Stimulated activated CD8-positive, alpha-beta memory T cell treated with anti-CD3 and anti-CD28 coated beads, Interleukin-2, amount 100 ng/mL, for 48 hours (primary cell): ENCODE data around the gene BCL11B.

ENCODE experiments used
- DNase-seq, 2 donors: peaks; one replicate each; pipeline ENCODE4 v3.0.0-alpha.2; 2020; ENCODE audit warnings: low read depth in 2 of 2

The BCL11B gene

DNA sequence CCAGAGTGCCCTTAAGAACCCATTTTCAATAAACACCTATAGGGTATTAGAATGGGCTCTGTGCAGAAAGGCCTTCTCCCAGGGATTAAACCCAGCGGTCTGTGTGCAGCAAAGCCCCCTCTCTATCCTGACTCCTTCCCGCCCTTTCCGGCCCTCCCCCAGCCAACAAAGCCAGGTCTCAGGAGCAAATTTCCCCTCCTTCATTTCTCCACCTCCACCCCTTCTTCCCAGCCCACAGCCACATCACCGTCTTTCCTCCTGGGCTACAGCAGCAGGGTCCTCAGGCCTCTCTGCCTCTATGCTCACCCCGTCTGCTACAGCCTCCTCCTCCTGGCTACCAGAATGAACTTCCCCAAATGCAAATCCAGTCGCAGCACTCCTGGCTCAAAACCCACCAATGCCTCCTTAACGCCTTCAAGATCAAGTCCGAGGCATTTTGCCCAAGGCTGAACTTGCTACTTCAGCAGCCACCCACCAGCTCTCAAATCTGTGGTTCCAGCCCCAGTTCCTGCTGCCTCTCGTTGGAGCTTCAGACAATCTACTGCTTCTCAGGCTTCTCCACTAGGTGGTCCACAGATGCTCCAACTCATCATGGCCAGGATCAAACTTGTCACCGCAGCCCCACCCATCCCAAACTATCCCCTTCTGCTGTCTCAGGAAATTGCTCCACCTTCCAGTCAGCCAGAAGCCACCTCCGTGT is 134.8 kb downstream of the BCL11B start:
- no peak for DNase-seq

GRCh38 chr14:99136401-99136800 is 135.6 kb downstream of the BCL11B start:
- DNase-seq, result no peak

GRCh38 chr14:99136047-99136400 is 136.0 kb downstream of the BCL11B start:
- DNase-seq, result no peak

- DNase-seq, result no peak
These were observed 137.4 kb downstream of the BCL11B start for GRCh38 chr14:99134516-99135046.

GRCh38 chr14:99133636-99134515 is 138.1 kb downstream of the BCL11B start:
- DNase-seq, result no peak

DNA sequence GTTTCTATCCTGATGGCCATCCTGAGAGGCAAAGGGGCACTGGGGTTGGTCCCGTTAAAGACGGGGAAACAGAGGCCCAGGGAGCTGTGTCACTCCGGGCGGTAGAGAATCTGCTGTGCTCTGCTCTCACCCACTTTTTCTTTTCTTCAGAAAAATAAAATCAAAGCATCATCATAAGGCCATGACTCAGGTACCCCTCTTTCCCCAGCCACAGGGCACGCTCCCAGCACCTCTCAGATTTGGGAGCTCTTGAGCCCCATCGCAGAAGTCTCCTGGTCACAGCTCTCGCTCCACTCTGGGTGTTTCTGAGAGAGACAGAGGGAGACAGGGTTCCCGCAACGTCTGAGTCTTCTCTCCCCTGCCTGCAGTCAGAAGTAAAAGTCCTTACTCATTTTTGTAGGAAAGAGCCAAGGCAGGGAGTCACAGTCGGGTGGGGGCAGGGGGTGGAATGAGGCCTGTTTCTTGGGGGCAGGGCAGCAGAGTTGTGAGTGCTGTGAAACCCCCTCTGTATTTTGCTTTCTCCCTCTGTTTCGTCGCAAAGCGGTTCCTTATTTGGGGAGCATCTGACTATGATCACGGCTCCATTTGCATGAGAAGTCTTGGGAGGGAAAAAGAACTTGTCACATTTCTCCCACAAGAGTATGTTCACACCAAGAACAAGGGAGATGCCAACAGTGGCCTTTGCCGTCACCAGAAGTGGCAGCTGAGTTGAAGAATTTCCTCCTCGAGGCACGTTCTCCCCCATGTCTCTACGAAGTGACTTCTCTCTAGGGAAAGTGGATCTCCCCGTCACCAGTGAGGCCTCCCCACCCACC is 139.0 kb downstream of the BCL11B start:
- no peak for DNase-seq

DNA sequence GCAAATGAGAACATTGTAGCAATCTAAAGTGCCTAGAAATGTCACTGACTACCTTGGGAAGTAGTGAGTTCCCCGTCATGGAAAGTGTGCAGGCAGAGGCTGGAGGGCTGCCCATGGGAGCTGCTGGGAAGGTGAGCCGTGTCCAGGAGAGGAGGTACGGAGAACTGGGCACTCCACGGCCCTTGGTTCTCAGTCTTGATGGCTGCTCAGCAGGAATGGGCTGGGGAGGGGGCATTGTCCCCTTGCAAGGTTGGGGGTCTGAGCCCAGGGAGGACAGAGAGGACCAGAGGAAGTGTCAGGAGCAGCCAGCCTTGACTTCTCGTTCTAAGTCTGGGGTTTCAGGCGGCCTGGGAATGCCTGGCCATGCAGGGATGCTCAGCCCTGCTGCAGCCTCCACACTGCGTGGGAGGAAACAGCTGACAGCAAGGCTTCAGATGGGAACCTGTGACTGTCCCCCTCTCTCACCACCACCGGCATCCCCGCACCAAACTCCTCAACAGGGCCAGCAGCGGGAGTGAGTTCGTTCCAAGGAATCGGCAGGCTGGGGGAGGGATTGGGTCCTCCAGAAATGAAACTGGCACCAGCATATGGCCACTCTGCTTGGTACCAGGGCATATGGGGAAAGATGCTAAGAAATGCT is 140.2 kb downstream of the BCL11B start:
- no peak for DNase-seq

GRCh38 chr14:99129998-99130397 is 142.0 kb downstream of the BCL11B start:
- DNase-seq, result no peak

DNA sequence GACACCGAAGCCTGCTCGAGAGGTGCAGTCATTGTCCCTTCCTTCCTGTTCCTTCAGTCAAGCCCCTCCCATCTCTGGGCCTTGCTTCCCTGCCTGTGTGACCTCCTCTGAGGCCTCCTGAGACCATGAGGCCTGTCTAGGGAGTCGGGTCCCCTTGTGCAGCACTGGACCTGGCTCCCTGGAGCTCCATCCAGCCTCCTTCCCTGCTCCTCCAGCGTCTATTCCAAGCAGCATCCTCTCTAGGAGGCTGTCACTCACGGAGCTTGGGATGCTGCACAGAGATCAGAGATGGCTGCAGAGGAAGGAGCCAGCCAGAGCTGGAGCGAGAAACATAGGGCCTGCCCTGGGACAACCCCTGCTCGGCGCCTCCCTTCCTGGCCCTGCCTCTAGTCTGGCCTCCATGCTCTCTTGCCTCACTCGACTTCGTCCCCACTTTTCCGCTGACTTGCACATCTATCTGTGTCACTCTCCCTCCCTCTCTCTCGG is 142.7 kb downstream of the BCL11B start:
- no peak for DNase-seq

DNA sequence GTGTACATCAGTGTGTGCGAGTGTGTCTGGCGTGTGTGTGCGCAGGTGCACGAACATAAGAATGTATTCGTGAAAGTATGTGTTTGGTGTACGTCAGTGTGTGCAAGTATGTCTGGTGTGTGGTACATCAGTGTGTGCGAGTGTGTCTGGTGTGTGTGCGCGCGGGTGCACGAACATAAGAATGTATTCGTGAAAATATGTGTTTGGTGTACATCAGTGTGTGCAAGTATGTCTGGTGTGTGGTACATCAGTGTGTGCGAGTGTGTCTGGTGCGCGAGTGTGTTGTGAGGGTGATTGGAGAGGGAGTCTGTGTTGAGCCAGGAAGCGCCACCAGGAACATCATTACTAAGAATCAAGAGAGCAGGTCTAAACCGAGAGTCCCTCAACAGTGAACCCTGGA is 143.8 kb downstream of the BCL11B start:
- DNase-seq, result no peak

GRCh38 chr14:99127651-99128167 is 144.3 kb downstream of the BCL11B start:
- DNase-seq, result no peak

GRCh38 chr14:99125616-99126431 is 146.2 kb downstream of the BCL11B start:
- no peak for DNase-seq

GRCh38 chr14:99125113-99125512 is 146.9 kb downstream of the BCL11B start:
- DNase-seq, result no peak

- no peak for DNase-seq
These were observed 147.4 kb downstream of the BCL11B start for GRCh38 chr14:99124482-99125105.

DNA sequence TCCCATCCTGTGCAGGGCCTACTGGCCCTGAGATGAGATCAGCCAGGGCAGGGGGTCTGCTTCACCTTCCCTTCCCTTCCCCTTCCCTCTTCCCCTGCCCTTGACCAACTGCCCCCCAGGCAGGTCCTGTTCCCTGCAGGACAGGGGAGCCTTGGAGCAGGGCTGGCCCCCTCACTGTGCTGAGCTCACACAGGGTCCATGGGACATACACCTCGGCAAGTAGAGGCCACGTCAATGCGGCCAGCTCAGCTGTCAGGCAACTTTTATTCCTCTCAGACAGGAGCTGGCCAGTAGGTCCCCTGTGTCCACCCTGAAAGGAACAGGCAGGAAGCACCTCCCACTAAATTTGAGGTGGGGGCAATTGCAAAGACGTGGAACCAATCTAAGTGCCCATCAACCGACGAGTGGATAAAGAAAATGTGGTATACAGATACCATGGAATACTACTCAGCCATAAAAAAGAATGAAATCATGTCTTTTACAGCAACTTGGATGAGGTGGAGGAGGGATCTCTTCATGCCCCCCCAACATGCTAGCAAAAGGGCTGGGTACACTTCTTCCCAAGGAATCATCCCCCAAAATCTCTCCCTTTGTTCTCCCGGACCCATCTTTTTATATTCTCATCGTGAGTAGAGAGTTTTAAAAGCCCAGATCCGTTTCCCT is 148.7 kb downstream of the BCL11B start:
- no peak for DNase-seq

DNA sequence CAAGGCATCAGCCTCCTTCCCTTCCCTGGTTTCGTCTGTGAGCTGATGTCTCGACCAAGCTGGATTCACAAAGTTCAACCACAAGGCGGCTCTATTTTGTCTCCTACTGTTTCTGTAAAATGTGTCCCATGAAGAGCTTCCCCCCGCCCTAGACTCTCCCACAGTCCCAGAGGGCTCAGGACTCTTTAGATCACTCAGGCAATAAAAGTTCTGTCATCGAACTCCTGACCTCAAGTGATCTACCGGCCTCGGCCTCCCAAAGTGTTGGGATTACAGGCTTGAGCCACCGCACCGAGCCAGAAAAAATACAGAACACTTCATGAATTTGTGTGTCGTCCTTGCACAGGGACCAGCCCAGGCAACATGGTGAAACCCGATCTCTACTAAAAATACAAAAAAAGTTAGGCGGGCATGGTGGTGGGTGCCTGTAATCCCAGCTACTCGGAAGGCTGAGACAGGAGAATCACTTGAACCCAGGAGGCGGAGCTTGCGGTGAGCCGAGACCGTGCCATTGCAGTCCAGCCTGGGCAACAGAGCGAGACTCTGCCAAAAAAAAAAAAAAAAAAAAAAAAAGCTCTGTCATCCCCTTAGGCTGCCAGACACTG is 149.4 kb downstream of the BCL11B start:
- DNase-seq, result no peak

- DNase-seq, result no peak
These were observed 150.6 kb downstream of the BCL11B start for GRCh38 chr14:99121319-99121875.

- DNase-seq, result no peak
These were observed 151.3 kb downstream of the BCL11B start for GRCh38 chr14:99120526-99121318.
